Pancreas (tissue), 10 donors: Measurements from ENCODE around the gene GABARAPL2. TPM values are rescaled to one million over a fixed set of nuclear protein-coding genes. Genes with fewer than 3 reads are reported as not detected.

Source experiments
- ATAC-seq, 4 donors: fragments of 200-7000 bp; cut with Tn5 transposase; one replicate each; pipeline versions ENCODE4 v1.8.0 to v1.9.1; 2020; ENCODE audit warnings: mild to moderate bottlenecking in 4 of 4, moderate library complexity in 4 of 4
- DNase-seq, 6 donors: peaks; one replicate each; pipeline ENCODE4 v3.0.0-alpha.2; 2020
- FAIRE-seq: peaks from 2 replicates; lab custom pipeline; 2012; peaks lifted over from hg19 to GRCh38; lab: Jason Lieb, UNC
- H3K27ac ChIP-seq, 4 donors: fragments of 200-600 bp; sonication (generic); 1 replicate in 3 of 4; 2 replicates in 1 of 4; pipeline versions ENCODE4 v1.5.0 to v1.8.0; 2020
- H3K27me3 ChIP-seq, 4 donors: fragments of 200-600 bp; one replicate each; pipeline ENCODE4 v1.8.0; 2021
- H3K36me3 ChIP-seq, 3 donors: fragments of 200-600 bp; sonication (generic) in 1 of 3; one replicate each; pipeline versions ENCODE4 v1.5.0 to v1.8.0; 2020 to 2021
- H3K4me1 ChIP-seq, 3 donors: fragments of 200-600 bp; one replicate each; pipeline ENCODE4 v1.8.0; 2021
- H3K4me3 ChIP-seq, 4 donors: fragments of 200-600 bp; sonication (generic) in 2 of 4; one replicate each; pipeline versions ENCODE4 v1.5.0 to v1.8.0; 2020 to 2021
- H3K9me3 ChIP-seq, 4 donors: fragments of 200-600 bp; one replicate each; pipeline ENCODE4 v1.8.0; 2021
- WGBS, 2 donors: extraction: QIAGEN DNeasy Blood & Tissue Kit; methylation state at CpG; one replicate each; pipeline ENCODE4 v1.1.7; 2013; 5-methylcytosine and 5-hydroxymethylcytosine counted together
- intact Hi-C, 3 donors: fragments of 100-400 bp; cut with DNase I; formaldehyde crosslinking; loops; one replicate each; pipeline versions ENCODE4 v1.11.1 to v1.14.2; 2022
- polyA plus RNA-seq, 2 donors: library from polyadenylated mRNA; stranded (reverse); fragments of 200-250 nt; gene quantifications; one replicate each; pipeline ENCODE4 v1.2.3, GENCODE V29; 2013
- total RNA-seq, 6 donors: library from RNA; stranded (reverse); fragmentation: NEBNext Ultra II Directional in 4 of 6; extraction: Animal tissue kit (Norgen Biotek cat#: 25700) in 4 of 6; gene quantifications; one replicate each; pipeline versions ENCODE4 v1.2.1 to v1.2.4, GENCODE V29; 2021 to 2023
- TF ChIP-seq, protein P1 (sequence below), 4 donors: fragments of 200-600 bp; sonication (generic) in 3 of 4; IDR thresholded peaks; one replicate each; pipeline versions ENCODE4 v1.5.0 to v1.8.0; 2021; ENCODE audit warnings: antibody characterized with exemption in 4 of 4
- donor health status: healthy with polysubstance abuse.
- donor health status: DM: no; HTN: no; CAD: no; lungs with moderate emphysema.
- donor health status: DM: no; HTN: no; CAD: no.
- donor health status: control.
- donor health status: control.
- donor health status: Bipolar disorder and iron deficiency.
- donor health status: DM: yes; HTN: yes; CAD: no.
- donor health status: DM: no; HTN: no; CAD: no.
- donor health status: DM: no; HTN: no; CAD: no.
- donor health status: DM: yes; HTN: yes; CAD: no.

GABARAPL2 gene
- total and polyA plus RNA-seq, 8 donors: 29.9 to 117 (median 40.3) TPM

DNA sequence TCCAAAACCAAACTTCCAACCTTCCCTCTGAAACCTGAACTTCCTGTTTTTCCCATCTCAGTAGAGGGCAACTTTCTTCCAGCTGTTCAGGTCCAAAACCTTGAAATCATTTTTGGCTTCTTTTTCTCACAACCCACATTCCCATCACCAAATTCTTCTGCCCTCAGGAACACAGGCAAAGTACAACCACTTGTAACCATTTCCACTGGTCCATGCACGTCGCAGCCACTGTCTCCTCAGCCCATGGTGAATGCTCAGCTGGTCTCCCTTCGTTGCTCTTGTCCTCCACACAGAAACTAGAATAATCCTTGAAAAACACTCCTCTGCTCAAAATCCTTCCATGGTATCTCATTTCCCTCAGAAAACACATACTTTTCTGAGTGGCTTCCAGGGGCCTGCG lies 60.6 kb downstream of the GABARAPL2 start:
- DNase-seq (no peak), ATAC-seq (no peak), FAIRE-seq (no peak)
- no peak overlapping the region for H3K4me3 ChIP-seq
- TF ChIP-seq, protein P1, sequence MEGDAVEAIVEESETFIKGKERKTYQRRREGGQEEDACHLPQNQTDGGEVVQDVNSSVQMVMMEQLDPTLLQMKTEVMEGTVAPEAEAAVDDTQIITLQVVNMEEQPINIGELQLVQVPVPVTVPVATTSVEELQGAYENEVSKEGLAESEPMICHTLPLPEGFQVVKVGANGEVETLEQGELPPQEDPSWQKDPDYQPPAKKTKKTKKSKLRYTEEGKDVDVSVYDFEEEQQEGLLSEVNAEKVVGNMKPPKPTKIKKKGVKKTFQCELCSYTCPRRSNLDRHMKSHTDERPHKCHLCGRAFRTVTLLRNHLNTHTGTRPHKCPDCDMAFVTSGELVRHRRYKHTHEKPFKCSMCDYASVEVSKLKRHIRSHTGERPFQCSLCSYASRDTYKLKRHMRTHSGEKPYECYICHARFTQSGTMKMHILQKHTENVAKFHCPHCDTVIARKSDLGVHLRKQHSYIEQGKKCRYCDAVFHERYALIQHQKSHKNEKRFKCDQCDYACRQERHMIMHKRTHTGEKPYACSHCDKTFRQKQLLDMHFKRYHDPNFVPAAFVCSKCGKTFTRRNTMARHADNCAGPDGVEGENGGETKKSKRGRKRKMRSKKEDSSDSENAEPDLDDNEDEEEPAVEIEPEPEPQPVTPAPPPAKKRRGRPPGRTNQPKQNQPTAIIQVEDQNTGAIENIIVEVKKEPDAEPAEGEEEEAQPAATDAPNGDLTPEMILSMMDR (IDR thresholded peaks at IDR 0.05): no peak
- H3K27me3 ChIP-seq: no peaks in the 10 kb centered on the region
- peaks cover 0 to 50% (median 34%) of the 10 kb centered on the region in 3 donors for H3K36me3 ChIP-seq
- H3K4me1 ChIP-seq: peaks cover 0 to 6% (median 5%) of the 10 kb centered on the region in 3 donors
- intact Hi-C loops: loop anchor here in 1 of 3 donors (10.0 kb wide), 1 partner anchor 152 kb away; no protein-coding TSS in a partner anchor
- H3K9me3 ChIP-seq: no peaks in the 10 kb centered on the region
- H3K27ac ChIP-seq: no peak overlapping the region
- 93% methylated on average over 4 of the region's 4 CpGs for WGBS, 2 donors

Other genes with a start within 250 kb of the GABARAPL2 start
- gene CFDP1, start 132.9 kb upstream of the GABARAPL2 start, total RNA-seq: 10 to 100 TPM; 19.3 to 28.6 (median 22.1) TPM
- gene CFDP1, start 132.9 kb upstream of the GABARAPL2 start, polyA plus RNA-seq: 10 to 100 TPM; 33.3 to 57.5 TPM
- 10 to 100 TPM in 1 of 6 donors, 1 to 10 TPM in 5; 7.1 to 12.6 (median 8.8) TPM for gene TMEM170A, start 101.7 kb upstream of the GABARAPL2 start, total RNA-seq
- gene TMEM170A, start 101.7 kb upstream of the GABARAPL2 start, polyA plus RNA-seq: 1 to 10 TPM; 4.3 to 5.7 TPM
- under 1 TPM in 5 of 6 donors, not detected in 1; 0.06 to 0.25 (median 0.13) TPM for gene CHST6, start 70.9 kb upstream of the GABARAPL2 start, total RNA-seq
- gene CHST6, start 70.9 kb upstream of the GABARAPL2 start, polyA plus RNA-seq: under 1 TPM in 1 of 2 donors, not detected in 1; under 0.01 TPM
- gene CHST5, start 30.3 kb upstream of the GABARAPL2 start, total RNA-seq: under 1 TPM in 5 of 6 donors, not detected in 1; 0.06 to 0.28 (median 0.13) TPM
- gene CHST5, start 30.3 kb upstream of the GABARAPL2 start, polyA plus RNA-seq: under 1 TPM; 0.15 to 0.16 TPM
- 1 to 10 TPM; 2.5 to 5.3 (median 4.1) TPM for gene TMEM231, start 10.1 kb upstream of the GABARAPL2 start, total RNA-seq
- gene TMEM231, start 10.1 kb upstream of the GABARAPL2 start, polyA plus RNA-seq: 1 to 10 TPM; 3.0 to 6.6 TPM
- 10 to 100 TPM in 5 of 6 donors, 1 to 10 TPM in 1; 9.2 to 20.5 (median 15.9) TPM for gene ADAT1, start 56.9 kb downstream of the GABARAPL2 start, total RNA-seq
- 10 to 100 TPM in 1 of 2 donors, 1 to 10 TPM in 1; 9.4 to 14.4 TPM for gene ADAT1, start 56.9 kb downstream of the GABARAPL2 start, polyA plus RNA-seq
- 10 to 100 TPM; 51.0 to 70.7 (median 63.3) TPM for gene KARS1, start 81.3 kb downstream of the GABARAPL2 start, total RNA-seq
- gene KARS1, start 81.3 kb downstream of the GABARAPL2 start, polyA plus RNA-seq: 10 to 100 TPM; 47.2 to 51.5 TPM
- 10 to 100 TPM; 14.6 to 32.1 (median 20.1) TPM for gene TERF2IP, start 81.4 kb downstream of the GABARAPL2 start, total RNA-seq
- gene TERF2IP, start 81.4 kb downstream of the GABARAPL2 start, polyA plus RNA-seq: 10 to 100 TPM; 27.7 to 69.7 TPM
- gene CPHXL2, start 110.6 kb downstream of the GABARAPL2 start, total RNA-seq: not detected
- not detected for gene CPHXL2, start 110.6 kb downstream of the GABARAPL2 start, polyA plus RNA-seq
- gene DUXB, start 135.1 kb downstream of the GABARAPL2 start, total RNA-seq: not detected
- not detected for gene DUXB, start 135.1 kb downstream of the GABARAPL2 start, polyA plus RNA-seq
- not detected for gene CPHXL, start 160.1 kb downstream of the GABARAPL2 start, total RNA-seq
- gene CPHXL, start 160.1 kb downstream of the GABARAPL2 start, polyA plus RNA-seq: not detected